WTC11 (cell line): ENCODE measurements around the gene ENPP6.

Experiments
- CDX4 ChIP-seq: fragments of 250-450 bp; sonication (Bioruptor Pico); IDR thresholded peaks from 2 replicates; pipeline ENCODE4 v1.9.0; 2021; ENCODE audit warnings: moderate library complexity, mild to moderate bottlenecking, inconsistent platforms, borderline replicate concordance
- CTCF ChIP-seq: fragments of 200-600 bp; IDR thresholded peaks from 2 replicates; pipeline ENCODE4 v1.8.0; 2022; ENCODE audit warnings: antibody characterized with exemption
- ETV6 ChIP-seq: sonication (generic); formaldehyde crosslinking; IDR thresholded peaks from 2 replicates; pipeline ENCODE4 v1.8.1; 2022; ENCODE audit warnings: mild to moderate bottlenecking, missing genetic modification reagents
- OVOL2 ChIP-seq: fragments of 250-450 bp; sonication (Bioruptor Pico); IDR thresholded peaks from 2 replicates; pipeline ENCODE4 v1.9.0; 2021; ENCODE audit warnings: mild to moderate bottlenecking, borderline replicate concordance
- USF1 ChIP-seq: sonication (generic); formaldehyde crosslinking; IDR thresholded peaks from 2 replicates; pipeline ENCODE4 v1.8.0; 2022; ENCODE audit warnings: mild to moderate bottlenecking, missing genetic modification reagents
- USF2 ChIP-seq: sonication (generic); formaldehyde crosslinking; IDR thresholded peaks from 2 replicates; pipeline ENCODE4 v1.8.1; 2023; ENCODE audit warnings: mild to moderate bottlenecking, missing genetic modification reagents, moderate library complexity
- ZBTB21 ChIP-seq: sonication (generic); formaldehyde crosslinking; IDR thresholded peaks from 2 replicates; pipeline ENCODE4 v1.8.1; 2023; ENCODE audit warnings: mild to moderate bottlenecking, missing genetic modification reagents, borderline replicate concordance

GRCh38 chr4:184046148-184046547 lies 171.5 kb downstream of the ENPP6 start:
- TF ChIP-seq ETV6 (CRISPR knock-in tag): no peak
- TF ChIP-seq OVOL2 (CRISPR knock-in tag): no peak
- no peak for TF ChIP-seq CTCF
- no peak for TF ChIP-seq CDX4 (CRISPR knock-in tag)
- TF ChIP-seq ZBTB21 (CRISPR knock-in tag): no peak
- no peak for TF ChIP-seq USF2 (CRISPR knock-in tag)
- no peak for TF ChIP-seq USF1
